Measurements from ENCODE around the gene IGSF21.

The IGSF21 gene

DNA sequence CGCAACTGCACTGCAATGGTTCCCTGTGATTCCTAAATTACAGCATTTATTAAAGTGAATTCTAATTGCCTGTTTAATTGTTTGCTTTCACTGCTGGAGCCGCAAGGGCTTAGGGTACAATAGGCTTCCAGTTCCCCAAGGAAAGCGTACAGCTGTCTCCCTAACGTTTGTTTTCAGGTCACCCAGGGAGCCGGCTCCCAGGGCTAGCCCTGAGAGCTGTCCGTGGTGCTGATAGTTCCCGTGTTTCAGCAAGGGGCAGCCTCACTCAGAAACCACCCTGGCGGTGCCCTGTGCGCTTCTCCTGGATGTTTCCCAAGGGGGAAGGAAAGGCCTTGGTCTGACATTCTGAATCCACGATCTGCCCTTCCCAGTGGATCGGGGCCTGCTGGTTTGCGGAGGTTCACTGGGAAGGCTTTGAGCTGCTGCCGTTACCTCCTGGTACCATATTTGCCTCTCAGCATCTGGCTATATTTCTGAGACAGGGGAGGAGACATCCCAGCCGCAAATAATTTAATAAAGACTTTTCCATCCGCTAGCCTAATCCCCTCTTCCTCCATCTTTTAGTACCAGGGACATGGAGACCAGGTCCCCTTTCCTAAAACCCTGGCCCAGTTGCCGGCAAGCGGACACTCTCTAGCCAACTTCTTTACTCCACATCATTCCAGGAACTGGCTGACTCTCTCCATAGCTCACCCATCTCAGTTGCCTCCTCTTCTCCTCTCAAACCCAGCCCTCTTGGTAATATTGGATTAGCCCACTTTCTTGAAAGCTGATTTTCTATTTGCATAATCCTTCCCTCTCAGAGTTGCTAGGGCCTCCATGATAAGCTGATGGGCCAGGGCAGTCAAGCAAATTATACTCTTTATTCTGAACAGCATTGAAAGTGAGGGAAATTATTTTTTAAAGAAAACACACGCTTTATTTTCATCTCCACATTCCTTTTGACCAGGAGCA lies 149.0 kb downstream of the IGSF21 start:
- DNase-seq: peak in 13 of 56 donors; percentile 2 to 40 (median 7)

DNA sequence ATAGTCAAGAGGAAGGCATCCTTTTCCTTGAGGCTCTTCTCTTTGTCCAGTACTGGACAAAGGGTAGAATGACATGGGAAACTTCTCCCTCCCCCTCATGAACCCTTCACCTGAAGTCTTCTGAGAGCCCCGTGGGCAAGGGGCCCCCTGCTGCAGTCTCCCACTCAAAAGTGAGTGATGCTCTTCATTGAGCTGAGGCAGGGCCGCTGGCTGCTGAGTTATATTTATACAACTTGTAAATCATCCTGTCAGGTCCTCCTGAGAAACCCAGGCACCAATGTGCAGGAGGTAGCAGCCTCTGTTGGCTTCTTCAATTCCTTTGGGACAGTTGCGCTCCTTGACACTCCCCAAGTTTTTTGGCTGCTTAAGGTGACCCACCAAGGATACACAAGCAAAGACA lies 150.2 kb downstream of the IGSF21 start:
- DNase-seq: no peak

DNA sequence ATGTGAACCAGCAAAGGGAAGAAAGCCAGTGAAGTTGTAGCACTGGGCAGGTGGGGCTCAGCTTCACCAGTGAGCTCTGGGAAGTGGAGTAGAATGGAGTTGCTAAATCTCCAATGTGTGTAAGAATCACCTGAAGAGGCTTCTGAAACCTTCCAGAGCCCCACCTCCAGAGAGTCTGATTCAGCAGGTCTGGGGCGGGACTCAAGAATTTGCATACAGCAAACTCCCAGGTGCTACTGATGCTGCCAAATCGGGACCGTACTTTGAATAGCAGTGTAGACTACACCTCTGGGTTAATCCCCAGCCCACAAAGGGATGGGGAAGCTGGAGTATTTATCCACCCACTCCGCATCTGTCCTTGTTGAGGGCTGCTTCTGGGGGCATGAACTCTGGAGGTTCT lies 154.3 kb downstream of the IGSF21 start:
- DNase-seq: peak in 1 of 56 donors; percentile 5

DNA sequence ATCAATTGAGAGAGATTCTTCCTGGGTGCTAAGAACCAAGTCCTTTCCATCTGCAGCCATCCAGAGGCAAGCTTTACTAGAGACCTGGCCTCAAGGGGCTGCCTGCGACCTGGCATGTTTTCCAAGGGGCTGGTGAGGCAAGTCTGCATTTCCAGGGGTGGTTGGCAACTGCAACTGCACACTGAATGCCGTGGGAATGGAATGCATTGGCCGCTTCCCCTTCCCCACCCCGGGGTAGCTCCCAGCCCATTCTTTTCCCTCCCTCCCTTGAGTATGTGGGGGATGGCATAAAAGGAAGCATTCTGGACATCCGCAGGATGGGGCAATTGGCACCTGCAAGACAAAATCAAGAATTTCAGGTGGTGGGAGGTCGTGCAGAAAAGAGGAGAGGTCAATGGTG lies 155.1 kb downstream of the IGSF21 start:
- DNase-seq: no peak

DNA sequence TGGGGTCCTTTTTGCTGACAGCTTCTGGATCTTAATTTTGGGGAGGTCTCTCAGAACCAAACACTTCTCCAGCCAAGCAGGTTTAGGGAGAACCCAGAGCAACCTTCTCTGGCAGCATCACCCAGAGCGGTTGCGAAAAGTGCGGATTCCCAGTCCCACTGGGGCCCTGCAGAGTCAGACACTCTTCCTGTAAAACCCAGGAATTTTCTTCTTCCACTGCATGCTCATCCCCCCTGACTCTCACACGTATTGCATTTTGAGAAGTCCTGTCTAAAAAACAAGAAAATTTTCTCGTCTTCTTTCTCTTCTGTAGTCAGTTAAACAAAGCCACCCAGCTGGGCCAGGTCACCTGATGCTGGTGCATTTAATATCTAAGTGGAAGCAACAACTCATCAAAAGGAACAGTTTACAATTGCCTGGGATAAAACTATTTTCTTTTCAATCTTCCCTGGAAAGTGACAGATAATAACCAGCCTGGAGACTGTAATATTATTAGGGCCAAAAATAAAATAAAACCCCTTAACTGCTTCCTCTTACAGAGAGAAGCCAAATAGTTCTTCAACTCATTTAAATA lies 156.0 kb downstream of the IGSF21 start:
- no peak for DNase-seq

DNA sequence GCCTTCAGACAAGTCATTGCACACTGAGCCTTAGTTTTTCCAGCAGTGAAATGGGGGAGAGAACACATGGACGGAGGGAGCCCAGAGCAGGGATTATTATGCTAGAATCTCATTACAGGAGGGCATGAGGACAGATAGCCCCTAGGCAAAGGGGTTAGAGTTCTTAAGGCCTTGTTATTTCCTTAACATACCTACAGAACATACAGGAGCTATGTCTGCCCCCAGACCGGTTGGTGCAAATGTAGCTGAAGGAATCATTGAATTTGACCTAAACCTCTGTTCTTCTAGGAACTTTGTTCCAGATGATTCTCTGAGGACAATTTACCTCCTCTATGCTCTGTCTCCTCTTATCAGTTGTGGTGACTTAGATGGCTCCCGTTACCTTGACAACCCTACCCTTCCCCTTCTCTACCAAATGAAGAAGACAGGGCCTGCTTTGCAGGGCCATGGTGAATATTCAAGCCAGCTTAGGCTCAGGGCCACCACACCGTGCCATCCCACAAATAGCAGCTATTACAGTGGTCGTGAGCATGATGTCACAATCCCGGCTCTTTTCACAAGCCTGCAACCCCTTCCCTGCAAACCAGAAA lies 156.9 kb downstream of the IGSF21 start:
- DNase-seq: no peak

DNA sequence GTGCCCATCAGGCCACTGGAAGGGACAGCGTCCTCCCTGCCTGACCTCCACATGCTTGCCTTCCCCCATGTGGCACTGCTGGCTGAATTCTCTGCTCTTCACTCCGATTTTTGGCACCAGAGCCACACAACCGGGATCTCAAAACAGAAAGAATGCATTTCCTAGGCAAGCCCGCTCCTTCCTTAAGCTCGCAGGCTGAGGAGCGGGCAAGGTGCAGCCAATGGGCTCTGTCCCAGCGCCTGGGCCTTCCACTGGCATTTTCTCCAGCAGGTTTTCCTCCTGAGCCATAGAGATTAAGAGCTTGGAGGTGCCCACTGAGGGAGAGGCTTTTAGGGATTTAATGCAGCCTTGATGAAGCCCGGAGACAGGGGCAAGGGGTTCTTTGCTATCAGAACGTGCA lies 158.0 kb downstream of the IGSF21 start:
- DNase-seq: no peak

DNA sequence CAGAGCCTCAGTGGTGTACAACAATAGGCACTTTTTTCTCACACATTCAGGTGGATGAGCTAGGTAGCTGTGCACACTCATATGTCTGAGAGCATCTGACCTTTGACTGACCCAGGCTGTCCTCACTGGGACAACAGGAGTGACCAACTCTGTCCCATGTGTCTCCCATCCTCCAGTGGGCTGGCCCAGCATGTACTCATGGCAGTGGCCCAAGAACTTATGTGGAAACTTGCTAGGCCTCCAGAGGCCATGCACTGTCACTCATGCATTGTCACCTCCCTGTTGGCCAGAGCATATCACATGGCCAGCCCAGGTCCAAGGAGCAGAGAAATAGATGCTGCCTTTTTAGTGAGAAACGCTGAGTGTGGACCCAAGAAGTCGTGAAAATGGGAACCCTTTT lies 158.8 kb downstream of the IGSF21 start:
- no peak for DNase-seq

DNA sequence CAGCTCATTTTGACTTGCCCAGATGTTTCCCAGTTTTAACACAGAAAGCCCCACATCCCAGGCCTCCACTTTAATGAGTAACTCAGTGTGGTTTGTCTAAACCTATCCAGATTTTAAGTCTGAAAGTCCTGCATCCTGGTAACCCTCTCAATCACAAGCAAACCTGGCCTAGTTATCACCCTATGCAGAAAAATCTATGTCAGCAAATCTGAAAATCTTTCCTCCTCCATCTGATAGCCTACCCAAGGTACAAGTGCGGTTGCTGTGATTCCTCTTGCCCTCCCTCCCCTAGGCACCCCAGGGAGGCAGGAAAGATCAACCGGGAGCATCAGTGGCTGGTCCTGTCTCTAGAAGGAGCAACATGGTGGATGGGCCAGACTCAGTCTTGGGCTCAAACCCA lies 163.7 kb downstream of the IGSF21 start:
- DNase-seq: no peak

DNA sequence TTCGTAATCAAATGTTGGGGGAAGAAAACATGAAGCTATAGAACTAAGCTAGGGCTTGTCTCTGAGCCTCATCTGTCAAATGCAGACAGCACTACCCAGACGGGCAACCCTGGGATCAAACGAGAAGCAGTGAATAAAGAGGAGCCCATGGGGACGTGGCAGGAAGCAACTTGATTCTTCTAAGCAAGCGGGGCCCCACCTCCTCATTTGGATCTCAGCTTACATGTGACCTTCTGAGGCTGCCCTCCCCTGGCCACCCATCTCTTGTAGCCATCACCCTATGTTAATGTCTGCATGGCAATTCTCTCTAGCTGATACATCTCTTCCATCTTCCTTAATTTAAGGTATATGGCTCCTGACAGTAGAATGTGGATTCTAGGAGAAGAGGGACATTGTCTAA lies 171.3 kb downstream of the IGSF21 start:
- no peak for DNase-seq

DNA sequence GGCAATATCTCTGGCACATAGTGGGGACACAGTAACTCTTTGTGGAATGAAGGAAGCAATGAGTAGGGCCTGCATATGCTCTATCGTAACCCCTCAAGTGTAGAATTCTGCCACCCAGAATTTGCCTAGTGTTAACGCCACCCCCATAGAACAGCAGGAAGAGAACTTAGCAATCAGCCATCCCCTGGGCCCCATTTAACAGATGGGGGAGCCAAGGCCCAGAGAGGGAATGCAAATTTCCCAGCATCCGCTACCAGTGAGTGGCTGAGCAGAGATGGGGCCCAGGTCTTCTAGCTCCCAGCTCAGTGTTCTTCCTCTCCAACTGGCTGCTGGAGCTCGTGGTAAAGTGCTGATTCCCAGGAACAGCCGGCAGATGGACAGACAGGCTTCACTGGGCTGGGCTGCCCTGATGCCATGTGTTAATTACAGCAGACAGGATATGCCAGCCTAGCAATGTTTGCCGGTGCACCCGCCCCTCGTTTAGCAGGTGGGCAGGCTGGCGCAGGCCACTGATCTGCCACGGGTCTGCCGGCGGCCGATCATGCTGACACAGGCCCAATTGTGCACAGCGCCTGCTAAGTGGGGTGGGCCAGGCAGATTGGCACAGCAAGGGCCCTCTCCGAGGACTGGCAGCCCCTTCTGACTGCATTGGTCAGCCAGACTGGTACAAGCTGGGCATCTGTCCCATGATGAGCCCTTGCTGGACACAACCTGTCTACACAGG lies 171.9 kb downstream of the IGSF21 start:
- DNase-seq: peak in 1 of 56 donors; percentile 6

DNA sequence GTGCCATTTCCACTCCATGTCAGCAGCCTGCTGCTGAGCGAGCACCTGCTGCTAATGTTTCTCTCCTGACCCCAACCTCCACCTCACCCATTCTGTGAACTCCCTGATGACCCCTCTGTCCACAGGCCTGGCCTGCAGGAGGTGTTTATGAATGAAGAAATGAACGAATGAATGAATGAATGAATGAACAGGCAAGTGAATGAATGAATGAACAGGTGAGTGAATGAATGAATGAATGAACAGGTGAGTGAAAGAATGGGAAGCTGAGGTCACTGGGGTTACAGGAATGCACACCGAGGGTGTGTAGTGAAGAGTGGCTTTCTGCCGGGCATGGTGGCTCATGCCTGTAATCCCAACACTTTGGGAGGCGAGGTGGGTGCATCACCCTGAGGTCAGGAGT lies 173.4 kb downstream of the IGSF21 start:
- DNase-seq: no peak

DNA sequence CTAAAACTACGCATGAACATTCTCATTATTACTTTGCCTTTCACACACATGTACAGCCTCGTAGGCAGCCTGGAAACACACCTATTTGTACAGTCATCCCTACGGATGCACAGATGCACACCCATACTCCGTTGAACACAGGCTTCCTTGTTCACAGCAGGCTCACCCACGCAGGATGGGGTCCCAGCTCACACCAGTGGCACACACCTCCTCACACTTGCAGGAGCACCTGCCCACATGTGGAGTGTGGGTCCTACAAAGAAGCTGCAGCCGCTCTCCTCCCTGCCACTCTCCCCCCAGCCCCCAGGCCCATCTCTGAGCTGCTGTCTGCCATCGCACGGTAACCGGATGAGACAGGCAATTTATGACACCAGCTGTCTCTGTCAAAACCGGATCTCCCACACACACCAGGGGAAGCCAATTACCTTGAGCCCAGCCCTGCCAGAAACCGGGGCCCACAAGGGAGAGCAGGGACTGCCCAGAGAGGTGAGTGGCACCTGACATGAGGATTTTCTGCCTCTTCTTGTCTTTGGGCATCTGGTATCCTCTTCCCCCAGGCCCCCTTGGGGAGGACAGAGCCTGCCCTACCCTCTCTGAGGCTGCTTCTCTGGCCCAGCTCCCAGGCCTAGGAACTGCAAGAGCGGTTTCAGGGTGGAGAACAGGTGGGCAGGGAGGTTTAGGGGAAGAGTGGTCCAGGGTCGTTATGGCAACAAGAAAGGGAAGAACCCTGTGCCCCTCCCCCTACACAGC lies 175.4 kb downstream of the IGSF21 start:
- peak in 13 of 56 donors; percentile 1 to 50 (median 24) for DNase-seq

DNA sequence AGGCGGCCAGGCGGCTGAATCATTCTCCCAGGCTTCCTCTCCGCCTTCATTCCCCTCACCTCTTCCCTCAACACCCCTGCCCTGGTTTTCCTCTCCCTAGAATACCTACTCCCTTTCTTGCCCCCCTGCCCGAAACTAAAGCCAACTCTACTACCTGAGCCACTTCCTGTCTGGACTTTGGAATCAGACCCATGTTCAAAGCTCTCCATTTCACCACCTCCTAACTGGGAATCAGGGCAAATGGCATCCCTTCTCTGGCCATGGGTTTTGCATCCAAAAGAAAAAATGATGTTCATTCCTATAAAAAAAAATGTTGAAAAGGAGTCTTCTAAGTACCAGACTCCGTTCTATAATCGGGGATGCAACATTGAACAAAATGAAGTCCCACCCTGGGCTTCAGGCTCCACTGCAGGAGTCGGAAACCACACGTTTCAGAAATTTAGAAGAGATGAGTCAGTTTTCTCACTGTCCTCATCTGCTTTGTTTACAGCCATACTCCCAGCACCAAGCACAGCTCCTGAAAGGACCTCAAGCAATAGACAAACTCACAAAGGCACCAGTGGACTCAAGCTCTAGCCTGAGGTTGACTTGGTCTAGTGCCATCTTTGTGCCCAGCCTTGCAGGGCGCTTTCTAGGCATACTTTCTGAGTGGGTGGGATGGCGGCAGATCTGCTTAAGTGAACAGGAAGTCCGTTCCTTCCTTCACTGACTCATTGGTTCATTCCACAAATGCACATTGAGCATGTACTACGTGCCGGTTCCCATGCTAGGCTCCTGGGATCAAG lies 176.2 kb downstream of the IGSF21 start:
- DNase-seq: no peak

DNA sequence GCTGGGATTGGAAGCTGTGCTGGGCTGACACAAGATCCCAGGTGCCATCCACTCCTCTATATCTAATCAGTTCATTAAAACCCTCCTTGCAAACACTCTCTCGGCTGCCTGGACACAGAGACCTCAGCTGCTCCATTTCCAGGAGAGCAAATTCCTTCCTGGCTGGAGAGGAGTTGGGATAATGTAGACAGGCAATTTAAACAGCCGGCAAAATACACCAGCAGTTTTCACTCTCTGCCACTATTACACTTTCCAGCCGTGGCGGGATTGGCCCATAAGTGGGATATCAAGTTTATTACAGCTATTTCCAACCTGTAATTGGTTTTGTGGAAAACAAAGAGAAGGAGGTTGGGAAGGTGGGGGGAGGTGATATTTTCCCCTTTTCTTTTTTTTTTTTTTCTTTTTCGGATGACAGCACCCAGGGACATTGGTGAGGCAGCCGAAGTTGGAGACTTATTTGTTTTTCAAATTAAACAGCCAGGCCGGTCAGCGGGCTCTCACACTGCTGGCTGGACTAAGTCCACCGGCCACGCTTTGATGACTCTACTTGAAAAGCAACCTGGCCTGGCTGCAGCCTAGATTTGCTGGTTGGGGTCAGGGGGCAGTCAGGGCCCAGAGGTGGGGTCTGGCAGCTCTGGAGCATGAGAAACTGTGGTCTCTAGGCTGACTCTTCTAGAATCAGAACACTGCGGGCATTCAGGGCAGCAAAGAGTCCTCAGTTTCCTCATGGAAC lies 177.4 kb downstream of the IGSF21 start:
- no peak for DNase-seq

DNA sequence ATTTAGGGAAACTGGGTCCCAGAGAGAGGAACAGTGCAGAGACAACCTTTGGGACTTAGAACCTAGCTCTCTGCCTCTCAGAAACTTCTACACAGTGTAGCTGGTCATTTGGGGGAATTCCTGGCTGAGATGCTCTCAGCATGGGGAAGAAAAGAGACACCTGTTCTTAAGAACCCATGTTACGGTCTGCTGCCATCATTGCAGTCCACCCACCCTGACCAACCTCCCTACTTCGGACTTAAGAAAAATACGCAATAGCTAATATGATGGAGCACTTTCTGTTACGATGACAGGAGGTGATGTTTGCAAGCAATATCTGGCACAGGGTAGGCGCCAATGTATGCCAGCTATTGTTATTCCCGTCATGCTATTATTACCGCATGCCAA lies 177.9 kb downstream of the IGSF21 start:
- DNase-seq: no peak

DNA sequence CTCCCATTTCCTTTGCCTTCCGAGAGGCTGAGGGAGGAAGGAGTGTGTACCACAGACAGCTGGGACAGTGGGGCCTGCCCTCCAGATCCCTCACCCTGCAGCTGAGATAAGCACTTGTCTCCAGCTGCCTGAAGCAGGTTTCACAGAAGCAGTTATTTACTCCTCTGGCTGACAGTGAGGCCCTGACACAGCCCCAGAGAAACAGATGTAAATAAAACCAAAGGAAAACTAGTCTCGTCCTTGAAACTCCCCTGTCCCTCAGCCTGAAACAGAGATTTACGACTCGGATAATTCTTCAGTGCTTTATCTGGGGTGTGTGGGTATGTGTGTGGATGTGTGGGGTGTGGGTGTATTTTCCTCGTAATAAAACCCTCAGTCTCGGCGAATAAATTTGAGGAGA lies 181.1 kb downstream of the IGSF21 start:
- peak in 1 of 56 donors; percentile 16 for DNase-seq

DNA sequence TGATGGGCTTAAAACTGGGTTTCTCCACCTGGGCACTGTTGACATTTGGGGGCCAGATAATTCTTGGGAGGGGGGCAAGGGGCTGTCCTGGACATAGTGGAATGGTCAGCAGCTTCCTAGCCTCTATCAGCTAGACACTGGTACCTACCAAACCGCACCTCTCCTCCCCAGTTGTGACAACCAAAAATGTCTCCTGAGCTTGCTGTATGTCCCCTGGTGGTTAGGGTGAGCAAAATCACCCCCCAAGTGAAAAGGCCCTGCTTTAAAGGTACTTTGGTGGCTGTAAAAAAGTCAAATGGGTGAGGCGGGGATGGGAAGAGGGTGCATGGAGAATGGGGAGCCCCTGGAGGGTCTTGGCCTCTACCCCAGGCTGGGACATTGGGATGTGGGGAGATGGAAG lies 182.0 kb downstream of the IGSF21 start:
- no peak for DNase-seq

DNA sequence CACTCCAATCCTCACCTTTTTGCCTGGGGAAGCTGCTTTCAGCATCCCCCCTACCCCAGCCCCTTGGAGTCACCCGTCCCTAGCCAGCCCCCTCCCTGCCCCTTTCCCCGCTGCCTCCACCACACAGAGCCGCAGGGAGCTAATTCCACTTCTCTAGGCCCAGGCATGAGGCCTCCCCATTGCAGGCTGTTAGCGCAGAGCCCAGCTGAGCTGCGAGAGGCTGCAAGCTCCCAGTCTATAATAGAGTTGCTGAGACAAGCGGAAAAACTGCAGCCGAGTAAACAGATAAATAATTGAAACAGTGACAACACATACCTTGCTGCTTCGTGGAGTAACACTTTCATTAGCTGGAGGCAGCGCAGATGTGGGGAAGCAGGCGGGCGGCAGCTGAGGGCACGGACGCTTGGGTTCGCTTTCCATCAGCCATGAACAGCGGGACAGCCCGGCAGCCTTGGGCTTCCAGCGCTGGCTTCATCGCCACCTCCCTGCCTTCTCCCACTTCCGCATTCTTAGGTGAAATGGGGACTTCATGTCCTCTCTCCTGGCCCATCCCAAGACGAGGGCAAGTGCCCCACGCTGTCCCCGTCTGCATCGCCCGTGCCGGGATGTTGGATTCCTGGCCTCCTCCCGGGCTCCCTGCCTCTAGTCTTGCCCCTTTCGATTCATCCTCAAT lies 183.3 kb downstream of the IGSF21 start:
- no peak for DNase-seq

Data from nucleus accumbens (tissue), 56 donors.